Central memory CD4-positive, alpha-beta T cell (primary cell): ENCODE measurements around the gene ITGA3.
"Not testable (repeated sequence)": the region's sequence is repeated elsewhere in the genome, so short reads cannot be mapped to it uniquely, and the experiment has no call there.

Experiments used
- DNase-seq: peaks from one replicate; pipeline ENCODE4 v3.0.0; 2022

The ITGA3 gene

DNA sequence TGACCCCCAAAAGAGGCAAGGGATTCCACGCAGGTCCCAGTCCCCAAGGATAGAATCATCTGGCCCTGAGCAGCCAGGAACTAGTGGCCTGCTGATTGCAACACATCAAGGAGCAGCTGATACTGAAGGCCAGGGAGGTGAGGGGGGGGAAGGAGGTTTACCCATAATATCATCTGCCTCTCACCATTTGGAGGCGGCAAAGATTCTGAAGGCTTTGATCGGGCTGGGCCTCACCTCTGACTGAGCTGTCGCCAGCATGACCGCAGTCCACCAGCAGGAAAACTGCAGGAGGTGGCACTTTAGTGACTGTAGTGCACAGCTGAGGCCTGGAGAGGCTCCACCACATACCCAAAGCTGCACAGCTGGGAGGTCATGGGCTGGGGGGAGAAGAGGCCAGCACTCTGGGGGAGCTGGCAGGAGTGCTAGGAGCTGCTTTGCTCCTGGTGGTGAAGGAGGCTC, 20.5 kb upstream of the ITGA3 start:
- no peak for DNase-seq

DNA sequence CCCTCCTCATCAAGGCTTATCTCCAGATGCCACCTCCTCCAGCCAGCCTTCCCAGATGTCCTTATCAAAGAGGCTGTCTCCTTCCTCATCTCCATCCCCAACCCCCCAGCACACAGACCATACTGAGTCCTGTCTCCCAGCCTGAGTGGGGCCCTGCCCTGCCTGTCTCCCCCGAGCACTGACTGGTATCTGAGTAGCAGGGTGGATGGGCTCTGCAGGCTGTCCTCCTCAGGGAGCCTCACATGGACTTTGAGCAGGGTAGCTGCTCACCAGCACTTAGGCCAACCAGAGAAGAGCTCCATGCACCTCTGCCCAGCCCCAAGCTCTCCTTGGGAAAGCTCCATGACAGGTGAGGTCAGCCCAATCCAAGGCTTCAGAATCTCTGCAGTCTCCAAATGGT, 20.0 kb upstream of the ITGA3 start:
- DNase-seq = no peak

DNA sequence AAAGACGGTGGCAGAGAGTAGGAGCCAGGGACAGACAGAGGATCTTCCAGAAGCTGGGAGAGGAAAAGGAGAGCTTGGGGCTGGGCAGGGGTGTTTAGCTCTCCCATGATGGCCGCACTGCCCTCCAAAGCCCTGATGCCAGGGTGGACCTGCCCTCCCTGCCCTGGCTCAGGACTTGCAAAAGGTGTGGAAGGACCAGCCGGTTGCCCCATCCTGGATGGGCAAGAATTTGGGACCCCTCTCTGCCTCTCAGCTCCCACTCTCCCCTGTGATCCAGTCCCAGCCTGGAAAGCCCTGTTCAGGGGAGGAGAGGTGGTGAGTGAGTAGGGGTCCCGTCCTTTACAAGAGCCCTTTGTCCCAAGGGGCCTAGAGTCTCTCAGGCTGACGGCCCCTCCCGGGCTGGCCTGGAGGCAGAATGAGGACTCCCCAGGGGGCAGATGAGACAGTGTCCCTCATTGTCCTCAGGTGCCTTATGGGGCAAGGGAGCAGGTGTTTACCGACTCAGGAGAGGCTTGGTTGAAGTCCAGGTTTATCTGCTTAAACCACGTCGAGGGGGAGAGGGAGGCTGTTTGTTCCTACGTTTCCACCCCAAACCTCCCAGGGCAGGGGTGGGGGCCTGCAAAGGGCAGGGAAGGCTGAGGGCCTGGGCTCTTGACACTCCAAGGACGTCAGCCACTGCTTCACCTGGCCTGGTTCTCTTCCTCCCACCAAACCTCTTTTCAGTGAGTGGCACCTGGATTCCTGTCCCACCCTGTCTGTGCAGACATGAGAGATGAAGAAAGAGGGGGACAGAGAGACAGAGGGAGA, 19.3 kb upstream of the ITGA3 start:
- DNase-seq = no peak

DNA sequence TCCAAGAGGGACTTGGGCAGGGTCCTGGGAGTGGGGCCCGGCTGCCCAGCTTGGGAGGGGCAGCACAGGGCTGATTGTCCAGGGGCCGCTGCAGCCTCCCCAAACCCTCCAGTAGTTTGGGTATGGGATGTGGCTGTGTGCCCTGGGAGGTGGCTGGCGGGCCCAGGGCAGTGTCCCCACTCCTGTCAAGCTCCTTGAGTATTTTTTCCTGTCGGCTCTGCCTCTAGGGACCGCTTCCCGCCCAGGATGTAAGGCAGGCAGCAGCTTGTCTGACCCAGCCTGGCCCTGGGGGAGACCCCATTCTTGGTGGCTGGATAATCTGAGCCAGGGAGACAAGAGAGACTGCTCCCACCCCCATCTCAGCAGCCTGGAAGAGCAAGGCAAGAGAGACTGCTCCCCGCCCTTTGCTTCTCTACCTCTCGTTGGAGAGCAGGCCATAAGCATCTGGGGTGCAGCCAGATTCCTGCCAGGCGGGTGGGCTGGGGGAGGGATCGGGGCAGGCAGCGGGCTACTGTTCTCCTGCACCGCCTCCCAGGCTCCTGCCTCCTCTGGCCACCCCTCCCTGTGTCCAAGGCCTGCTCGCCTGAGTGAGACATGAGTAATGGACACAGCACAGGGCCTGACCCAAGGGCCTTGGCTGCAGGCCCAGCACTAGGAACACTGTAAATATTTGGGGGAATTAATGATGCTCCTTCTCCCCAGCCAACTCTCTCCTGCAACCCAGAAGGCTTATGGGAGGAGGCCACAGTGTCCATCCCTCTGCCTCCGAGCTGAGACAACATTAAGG, 18.4 kb upstream of the ITGA3 start:
- no peak for DNase-seq

DNA sequence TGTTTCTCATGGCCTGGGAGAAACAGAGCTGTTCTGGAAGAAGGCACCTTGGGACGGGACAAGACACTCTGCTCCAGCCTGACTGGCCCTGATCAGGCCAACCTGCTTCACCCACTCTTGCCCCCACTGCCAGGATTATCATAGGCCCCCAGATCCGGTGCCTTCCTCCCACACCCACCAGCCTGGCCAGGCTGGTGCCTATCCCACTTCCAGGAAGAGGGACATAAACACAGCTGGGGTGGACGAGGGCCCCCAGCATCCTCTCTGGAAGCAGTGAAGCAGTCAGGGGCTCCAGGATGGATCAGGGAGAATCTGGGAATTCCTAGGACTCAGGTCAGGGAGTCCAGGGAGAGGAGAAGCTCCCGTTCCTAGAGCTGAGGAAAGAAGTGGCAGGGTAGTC, 16.9 kb upstream of the ITGA3 start:
- DNase-seq = no peak

DNA sequence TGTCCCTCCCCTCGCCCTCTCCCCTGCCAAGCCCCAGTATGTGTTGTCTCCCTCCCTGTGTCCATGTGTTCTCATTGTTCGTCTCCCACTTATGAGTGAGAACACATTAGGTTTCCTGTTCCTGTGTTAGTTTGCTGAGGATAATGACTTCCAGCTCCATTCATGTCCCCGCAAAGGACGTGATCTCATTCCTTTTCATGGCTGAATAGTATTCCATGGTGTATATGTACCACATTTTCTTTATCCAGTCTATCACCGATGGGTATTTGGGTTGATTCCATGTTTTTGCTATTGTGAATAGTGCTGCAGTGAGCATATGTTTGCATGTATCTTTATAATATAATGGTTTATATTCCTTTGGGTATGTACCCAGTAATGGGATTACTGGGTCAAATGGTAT, 15.4 kb upstream of the ITGA3 start:
- DNase-seq = not testable (repeated sequence)

DNA sequence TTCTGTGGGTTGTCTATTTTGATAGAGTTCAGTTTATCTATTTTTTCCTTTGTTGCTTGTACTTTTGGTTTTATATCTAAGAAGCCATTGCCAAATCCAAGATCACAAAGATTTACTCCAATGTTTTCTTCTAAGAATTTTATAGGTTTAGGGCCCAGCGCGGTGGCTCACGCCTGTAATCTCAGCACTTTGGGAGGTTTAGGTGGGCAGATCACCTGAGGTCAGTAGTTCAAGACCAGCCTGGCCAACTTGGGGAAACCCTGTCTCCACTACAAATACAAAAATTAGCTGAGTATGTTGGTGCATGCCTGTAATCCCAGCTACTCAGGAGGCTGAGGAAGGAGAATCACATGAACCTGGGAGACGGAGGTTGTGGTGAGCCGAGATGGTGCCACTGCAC, 13.7 kb upstream of the ITGA3 start:
- no peak for DNase-seq

DNA sequence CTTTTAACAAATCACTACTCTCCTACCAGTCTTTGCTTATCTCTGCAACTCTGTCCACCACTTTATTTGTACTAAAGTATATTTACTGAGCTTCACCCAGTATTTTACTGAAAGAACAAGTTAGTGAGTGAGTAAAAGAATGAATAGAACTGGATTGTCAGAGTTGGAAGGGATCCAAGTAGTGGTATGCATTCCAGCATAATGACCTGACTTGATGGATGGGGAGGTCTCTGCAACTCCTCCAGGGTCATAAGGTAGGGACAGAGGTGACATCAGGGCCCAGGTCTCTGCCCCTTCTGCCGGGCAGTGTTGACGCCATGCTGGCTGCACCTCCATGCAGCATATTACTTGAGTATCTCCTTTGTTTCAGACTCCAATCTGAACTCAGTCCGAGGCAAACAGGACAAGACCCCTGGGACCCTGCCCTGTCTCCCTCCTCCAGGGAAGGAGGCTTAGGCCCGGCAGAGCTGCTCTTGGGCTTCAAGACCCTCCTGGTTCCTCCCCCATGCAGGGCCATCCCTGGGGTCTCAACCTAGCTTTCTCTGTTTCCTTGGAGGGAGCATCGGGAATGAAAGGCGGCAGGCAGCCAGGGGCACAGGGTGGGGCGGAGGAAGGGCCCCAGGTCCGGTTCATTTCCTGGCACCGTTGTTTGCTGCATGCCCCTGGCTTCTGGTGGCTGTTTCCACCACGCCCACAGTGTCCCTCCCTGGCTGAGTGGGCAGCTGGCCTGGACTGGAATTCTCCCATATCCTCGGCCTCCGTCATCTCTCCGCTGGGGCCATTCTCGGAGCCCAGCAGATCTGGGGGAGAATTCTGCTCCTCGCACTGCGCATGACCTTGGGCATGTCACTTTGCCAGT, 12.4 kb upstream of the ITGA3 start:
- DNase-seq = no peak

DNA sequence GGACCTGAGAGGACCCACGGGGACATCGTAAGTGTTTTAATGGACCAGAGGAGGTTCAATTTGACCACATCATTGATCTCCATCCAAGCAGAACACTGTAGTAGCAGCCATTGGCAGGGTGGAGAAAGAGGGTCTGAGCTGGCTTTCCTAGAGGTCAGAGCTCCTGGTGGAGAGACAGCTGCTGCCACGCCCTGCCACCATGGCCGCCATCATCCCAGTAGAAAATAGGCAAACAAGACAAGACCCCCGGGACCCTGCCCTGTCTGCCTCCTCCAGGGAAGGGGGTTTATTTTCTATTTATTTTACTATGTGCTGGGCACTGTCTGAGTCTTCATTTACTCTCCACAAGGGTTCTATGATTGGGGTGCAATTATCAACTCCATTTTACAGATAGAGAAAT, 11.4 kb upstream of the ITGA3 start:
- DNase-seq = no peak

DNA sequence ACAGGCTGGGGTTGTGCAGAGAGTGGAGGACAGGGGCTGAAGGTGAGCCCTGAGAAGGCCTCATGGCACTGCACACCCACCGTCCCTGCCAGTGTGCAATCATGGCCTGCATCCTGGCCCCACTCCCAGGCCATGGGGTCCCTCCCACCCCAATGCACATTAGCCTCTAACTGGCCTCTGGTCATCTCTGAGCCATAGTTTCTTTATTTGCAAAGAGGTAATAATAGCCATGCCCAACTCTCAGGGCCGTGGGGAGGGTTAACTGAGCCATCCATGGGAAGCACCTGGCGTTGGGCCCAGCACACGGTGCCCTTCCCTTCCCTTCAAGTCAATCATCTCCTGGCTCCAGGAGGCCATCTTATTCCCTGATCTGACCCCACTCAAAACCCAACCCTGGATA, 10.8 kb upstream of the ITGA3 start:
- no peak for DNase-seq

DNA sequence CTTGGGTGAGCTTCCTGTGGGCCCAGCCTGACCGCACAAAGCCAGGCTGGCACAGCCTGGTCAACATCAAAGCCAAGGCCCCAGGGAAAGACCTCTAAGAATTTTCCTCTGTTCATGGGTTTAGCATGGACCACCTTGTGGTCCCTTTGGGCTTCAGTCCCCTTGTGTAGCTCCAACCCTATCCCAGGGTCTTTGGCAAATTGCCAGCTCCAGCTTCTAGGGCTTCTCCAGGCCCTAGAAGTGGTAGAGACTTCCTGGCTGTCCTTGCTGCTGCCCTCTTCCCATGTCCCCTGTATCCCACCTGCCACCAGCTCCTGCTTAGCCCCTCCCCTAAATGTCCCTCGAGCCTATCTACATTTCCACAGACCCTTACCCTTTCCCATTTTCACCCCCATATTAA, 9.7 kb upstream of the ITGA3 start:
- DNase-seq = no peak

DNA sequence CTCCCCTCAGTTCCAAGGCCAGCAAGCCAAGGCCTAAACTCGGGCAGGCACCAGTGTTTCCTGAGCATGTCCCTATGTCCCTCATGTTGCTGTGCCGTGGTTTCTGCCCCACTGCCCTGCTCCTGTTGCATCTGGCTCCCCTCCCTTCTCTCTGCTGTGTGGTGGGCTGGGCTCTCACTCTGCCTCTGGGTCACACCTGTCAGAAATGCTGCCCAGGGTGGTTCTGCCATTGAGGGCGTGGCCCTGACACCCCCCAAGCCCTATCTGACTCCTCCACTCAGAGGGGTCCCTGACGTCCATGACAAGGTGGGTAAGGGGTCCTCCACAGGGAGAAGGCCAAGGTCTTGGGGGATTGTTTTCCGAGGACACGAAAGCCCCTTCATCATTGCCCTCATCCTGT, 9.2 kb upstream of the ITGA3 start:
- no peak for DNase-seq

DNA sequence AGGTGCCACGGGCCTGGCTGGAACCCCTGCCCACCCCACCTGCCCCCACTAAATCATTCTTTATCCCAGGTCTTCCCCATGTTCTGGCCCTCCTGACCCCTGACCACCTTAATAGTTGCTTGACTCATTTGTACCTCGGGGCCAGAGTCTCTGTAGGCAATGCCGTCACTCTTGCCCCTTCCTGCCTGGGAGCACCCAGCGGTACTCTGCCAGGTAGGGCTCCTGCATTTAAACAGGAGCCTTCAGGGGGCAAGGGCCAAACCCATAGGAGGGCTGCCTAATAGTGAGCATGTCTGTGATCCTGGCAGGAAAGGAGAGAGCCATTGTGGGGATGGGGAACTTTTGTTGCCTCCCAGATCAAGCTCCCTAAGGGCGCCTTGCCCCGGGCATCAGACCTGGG, 8.8 kb upstream of the ITGA3 start:
- no peak for DNase-seq

DNA sequence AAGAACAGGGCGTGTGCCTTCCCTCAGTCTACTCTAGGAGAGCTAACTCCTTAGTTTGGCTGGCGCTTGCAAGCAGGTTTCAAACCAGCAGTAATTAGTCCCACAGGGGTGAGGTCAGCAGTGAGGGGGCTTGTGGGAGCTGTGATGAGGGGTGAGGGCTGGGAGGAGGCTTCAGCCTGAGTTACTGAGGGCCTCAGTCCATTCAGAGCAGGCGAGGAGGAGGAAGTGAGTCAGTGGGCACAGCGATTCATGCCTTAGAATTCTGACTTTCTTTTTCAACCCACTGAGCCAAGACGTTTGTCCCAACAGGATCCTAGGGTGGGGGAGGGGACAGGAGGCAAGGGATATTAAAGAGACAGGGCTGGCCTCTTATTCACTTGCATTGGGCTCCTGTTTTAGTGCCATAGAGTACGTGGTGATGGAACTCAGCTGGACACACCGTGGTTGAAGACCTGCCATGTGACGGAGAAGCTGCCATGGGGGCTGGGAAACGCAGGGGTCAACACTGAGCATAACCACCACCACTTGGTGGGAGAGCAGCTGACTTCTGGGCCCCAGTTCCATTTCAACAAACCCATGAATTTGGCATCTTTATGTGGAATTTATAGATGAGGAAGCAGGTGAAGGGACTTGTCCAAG, 8.3 kb upstream of the ITGA3 start:
- DNase-seq = no peak

DNA sequence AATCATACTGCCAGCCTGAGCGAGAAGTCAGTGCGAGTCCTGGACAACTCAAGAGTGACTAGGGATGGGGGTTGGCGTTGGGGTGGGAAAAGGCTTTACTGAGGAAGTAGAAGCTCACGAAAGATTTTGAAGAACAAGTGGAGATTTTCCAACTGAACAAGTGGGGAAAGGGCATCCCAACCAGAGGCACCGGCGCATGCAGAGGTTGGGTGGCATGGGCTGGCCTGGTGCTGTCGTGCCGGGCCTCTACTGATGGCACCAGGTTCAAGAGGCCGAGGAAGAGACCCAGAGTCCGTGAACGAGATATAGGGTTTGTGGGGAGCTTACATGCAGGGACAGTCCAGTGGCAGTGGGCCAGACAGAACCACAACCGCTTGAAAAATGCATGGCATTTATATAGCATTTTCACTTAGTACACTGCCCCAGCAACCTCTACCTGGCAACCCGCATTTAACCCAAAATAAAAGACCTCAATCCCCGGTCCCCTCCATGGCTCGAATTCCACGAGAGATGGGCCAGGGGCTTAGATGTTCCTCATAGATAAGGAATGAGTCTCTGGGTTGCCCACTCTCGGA, 7.7 kb upstream of the ITGA3 start:
- DNase-seq = no peak

DNA sequence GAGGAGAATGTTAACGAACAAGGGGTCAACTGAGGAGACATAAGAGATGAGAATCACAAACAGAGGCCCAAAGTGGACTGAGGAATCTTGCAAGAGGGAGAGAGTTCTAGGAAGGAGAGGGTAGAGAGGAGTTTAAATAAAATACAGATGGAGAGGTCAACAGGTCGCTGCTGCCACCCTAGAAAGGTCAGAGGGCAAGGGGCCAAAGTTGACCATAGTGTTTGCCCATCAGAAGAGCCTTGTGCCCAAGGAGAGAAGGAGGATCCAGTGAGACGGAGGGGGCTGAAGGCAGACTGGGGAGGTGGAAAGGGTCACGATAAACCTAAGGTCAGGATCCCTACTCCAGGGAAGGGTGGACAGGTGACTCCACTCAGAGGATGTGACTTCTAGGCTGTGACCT, 6.9 kb upstream of the ITGA3 start:
- no peak for DNase-seq

DNA sequence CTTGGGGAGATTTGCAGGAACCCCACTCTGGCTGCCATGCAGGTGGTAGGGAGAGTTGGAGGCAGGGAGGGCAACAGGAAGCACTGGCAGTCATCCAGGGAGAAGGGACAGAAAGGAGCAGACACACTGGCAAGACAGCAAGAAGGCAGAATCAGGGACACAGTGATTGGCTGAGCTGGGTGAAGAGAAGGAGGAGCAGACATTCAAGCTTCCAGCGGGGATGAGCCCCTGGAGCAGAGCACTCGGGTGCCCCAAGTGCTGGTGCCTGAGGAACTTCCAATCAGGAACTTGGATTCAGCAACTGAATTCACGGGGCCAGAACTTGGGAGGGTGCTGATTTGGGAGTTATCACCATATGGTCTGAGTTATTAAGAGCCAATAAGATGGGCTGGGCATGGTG, 6.3 kb upstream of the ITGA3 start:
- no peak for DNase-seq

DNA sequence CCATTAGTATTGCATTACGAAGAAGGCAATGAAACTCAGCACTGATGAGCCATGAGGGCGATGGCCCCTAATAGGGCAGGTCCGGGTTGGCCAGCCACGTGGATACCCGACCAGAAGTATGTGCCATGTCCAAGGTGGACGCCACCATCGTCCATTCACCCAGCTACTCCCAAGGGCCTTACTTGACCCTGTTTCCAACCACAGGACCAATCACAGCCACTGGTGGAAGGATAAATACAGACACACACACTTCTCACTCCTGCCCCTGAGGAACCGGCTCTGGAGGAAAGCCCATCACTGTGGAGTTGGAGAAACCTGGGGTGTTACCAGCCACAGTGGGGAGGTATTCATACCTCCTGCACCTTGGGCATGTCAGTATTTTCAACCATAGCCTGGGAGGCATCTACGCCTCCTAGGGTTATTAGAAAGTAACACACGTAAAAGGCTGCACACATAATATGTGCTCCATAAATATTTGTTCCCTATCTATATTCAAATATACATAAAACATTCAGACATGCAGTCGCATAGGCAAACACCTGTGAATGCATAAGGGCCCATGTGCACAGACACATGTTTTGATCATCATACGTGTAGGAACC, 5.4 kb upstream of the ITGA3 start:
- no peak for DNase-seq

DNA sequence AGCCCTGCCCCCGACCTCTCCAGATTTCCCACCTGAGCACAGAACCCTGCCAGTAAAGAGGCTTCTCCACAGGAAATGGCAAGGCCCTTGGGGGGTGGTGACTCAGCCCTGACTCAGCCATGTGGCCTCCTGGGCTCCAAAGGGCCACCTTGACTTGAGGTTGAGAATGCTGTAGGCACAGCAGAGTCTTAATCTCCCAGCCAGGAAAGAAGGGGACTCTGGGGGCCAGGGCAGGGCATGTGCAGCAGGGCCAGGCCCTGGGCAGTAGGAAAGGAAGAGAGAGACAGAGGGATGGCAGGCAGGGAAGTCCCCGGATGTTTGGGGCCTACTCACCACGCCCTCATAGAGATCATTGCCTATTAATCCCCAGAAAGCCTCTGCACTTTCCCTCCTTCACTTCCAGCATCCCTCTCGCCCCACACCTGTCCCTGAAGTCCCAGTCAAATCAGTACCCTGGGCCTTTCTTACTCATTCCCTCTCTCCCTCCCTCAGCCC, 4.8 kb upstream of the ITGA3 start:
- no peak for DNase-seq

DNA sequence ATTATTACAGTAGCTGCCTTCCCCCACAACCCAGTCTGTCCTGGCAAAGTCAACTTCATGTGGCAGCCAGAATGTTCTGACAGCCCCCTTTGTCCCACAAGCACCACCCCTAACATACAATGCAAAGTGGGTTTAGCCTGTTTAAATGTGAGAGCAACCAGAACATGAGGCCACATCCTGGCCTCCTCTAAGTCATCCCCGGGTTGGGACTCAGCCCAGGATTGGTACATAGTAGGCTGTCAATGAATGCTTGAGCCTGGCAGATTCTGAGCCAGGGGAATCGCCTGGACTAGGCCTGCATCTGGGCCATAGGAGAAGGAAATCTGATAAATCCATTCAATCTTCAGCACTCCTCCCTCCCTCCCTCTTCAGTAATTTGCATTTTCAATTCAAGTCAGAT, 4.3 kb upstream of the ITGA3 start:
- DNase-seq = no peak

DNA sequence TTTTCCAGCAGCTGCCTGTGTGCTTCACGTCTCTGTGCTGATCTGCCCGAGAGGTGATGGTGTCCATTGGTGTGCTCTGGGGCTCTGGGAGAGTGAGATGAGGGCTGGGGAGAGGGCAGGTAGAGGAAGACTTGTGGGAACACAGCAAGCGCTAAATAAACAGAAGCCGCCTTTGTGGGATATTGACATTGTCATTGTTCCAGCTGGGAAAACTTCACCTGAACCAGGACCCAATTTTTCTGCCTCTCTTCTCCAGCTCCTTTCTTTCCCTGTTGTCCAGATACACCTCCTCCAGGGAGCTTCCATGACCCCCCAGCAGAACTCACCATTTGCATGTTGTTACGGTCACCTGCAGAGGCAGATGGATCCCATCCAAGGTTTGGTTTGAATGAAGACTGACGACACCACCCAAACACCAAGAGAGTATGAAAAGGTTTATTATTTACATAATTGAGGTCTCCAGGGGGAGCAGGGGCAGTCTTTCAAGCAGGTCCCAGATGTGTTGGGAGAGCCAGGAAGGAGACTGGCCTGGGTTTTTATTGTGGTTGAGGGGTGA, 3.6 kb upstream of the ITGA3 start:
- DNase-seq = no peak
